Mammary epithelial cell (primary cell): ENCODE results near the gene ZHX3.
"Not testable (repeated sequence)": the region's sequence is repeated elsewhere in the genome, so short reads cannot be mapped to it uniquely, and the experiment has no call there.

ENCODE experiments used
- CTCF ChIP-seq, 2 donors: IDR thresholded peaks in 1 of 2; conservative IDR thresholded peaks in 1 of 2; 2 replicates each; pipeline ENCODE4 v1.5.1; 2011 to 2012; ENCODE audit warnings: inconsistent platforms in 2 of 2, low read length in 2 of 2, mild to moderate bottlenecking in 2 of 2, control low read depth in 1 of 2, low read depth in 1 of 2; ENCODE audit not compliant: insufficient read depth in 1 of 2; ENCODE audit errors: extremely low read depth in 1 of 2
- EZH2 ChIP-seq: IDR thresholded peaks from 2 replicates; pipeline ENCODE4 v1.6.1; 2012; ENCODE audit warnings: low read length, inconsistent platforms, borderline replicate concordance

GRCh38 chr20:41132388-41132775 lies 185.1 kb downstream of the ZHX3 start:
- TF ChIP-seq EZH2; CTCF (conservative IDR thresholded peaks at IDR 0.05 in 1 of 2, IDR thresholded peaks at IDR 0.05 in 1 of 2; ENCODE audit: extremely low read depth in 1 of 2, insufficient read depth in 1 of 2, low read depth in 1 of 2, low read length in 2 of 2): not testable (repeated sequence)
